SK-N-SH (cell line): Measurements from ENCODE around the gene GADD45B. TPM values are rescaled to one million over a fixed set of nuclear protein-coding genes. Genes with fewer than 3 reads are reported as not detected.

Source experiments
- CTCF ChIA-PET: fragments of 300-600, 350-600 bp; formaldehyde crosslinking; extraction: SDS; loops from one replicate; lab custom pipeline; 2021; lab: Yijun Ruan, JAX
- POLR2A ChIA-PET: fragments of 350-600 bp; sonication (Branson Sonifier 250); formaldehyde crosslinking; extraction: SDS; loops from one replicate; lab custom pipeline; 2020; ENCODE audit warnings: antibody characterized with exemption, inconsistent platforms; lab: Yijun Ruan, JAX
- DNase-seq: peaks from one replicate; pipeline ENCODE4 v3.0.0; 2012
- H2AFZ ChIP-seq: fragments of 200-600 bp; sonication (generic); 2 replicates; pipeline ENCODE4 v1.8.1; 2016; ENCODE audit warnings: antibody characterized with exemption, mild to moderate bottlenecking, low read depth
- H3F3A ChIP-seq: fragments of 200-600 bp; sonication (generic); replicated peaks from 2 replicates; pipeline ENCODE3; 2016; ENCODE audit warnings: antibody characterized with exemption, mild to moderate bottlenecking; ENCODE audit not compliant: insufficient read depth
- H3K27ac ChIP-seq, 2 experiments: fragments of 200-500 bp in 1 of 2; fragments of 200-600 bp in 1 of 2; sonication (Bioruptor generic) in 1 of 2; sonication (generic), shearing (Covaris generic) in 1 of 2; 2 replicates each; pipeline versions ENCODE4 v1.5.1 to v1.6.1; 2014 to 2016; ENCODE audit warnings: low read depth in 2 of 2, inconsistent platforms in 1 of 2, low read length in 1 of 2, mild to moderate bottlenecking in 1 of 2, mixed read lengths in 1 of 2
- H3K27me3 ChIP-seq: fragments of 200-600 bp; sonication (generic), shearing (Covaris generic); 2 replicates; pipeline ENCODE4 v1.6.1; 2016; ENCODE audit warnings: mixed run types; ENCODE audit not compliant: insufficient read depth
- H3K36me3 ChIP-seq, 2 experiments: fragments of 200-500 bp in 1 of 2; fragments of 200-600 bp in 1 of 2; sonication (Bioruptor generic) in 1 of 2; sonication (generic) in 1 of 2; replicated peaks in 1 of 2; 2 replicates each; pipeline versions ENCODE3 to v1.5.1; 2014 to 2016; ENCODE audit warnings: low read length in 1 of 2, mild to moderate bottlenecking in 1 of 2; ENCODE audit not compliant: insufficient read depth in 2 of 2, control insufficient read depth in 1 of 2
- H3K4me1 ChIP-seq, 2 experiments: fragments of 200-500 bp in 1 of 2; fragments of 200-600 bp in 1 of 2; sonication (Bioruptor generic) in 1 of 2; sonication (generic), shearing (Covaris generic) in 1 of 2; 2 replicates each; pipeline versions ENCODE4 v1.5.1 to v1.6.1; 2014 to 2016; ENCODE audit warnings: low read depth in 1 of 2, low read length in 1 of 2, mixed run types in 1 of 2; ENCODE audit not compliant: insufficient read depth in 2 of 2, control insufficient read depth in 1 of 2
- H3K4me2 ChIP-seq: fragments of 200-600 bp; sonication (generic), shearing (Covaris generic); 2 replicates; pipeline ENCODE4 v1.6.1; 2017; ENCODE audit warnings: mixed run types
- H3K4me3 ChIP-seq, 2 experiments: fragments of 200-500 bp in 1 of 2; fragments of 200-600 bp in 1 of 2; sonication (Bioruptor generic) in 1 of 2; sonication (generic), shearing (Covaris generic) in 1 of 2; 2 replicates each; pipeline versions ENCODE4 v1.5.1 to v1.8.1; 2014 to 2016; ENCODE audit warnings: low read depth in 2 of 2, inconsistent platforms in 1 of 2, low read length in 1 of 2, mild to moderate bottlenecking in 1 of 2, mixed read lengths in 1 of 2, moderate library complexity in 1 of 2
- H3K79me2 ChIP-seq: fragments of 200-600 bp; sonication (generic); 2 replicates; pipeline ENCODE4 v1.8.1; 2017; ENCODE audit warnings: mild to moderate bottlenecking; ENCODE audit not compliant: insufficient read depth
- H3K9ac ChIP-seq: fragments of 200-600 bp; sonication (generic); 2 replicates; pipeline ENCODE4 v1.6.1; 2017; ENCODE audit warnings: mixed run types
- H3K9me2 ChIP-seq: fragments of 200-600 bp; sonication (generic); 2 replicates; pipeline ENCODE4 v1.6.1; 2017; ENCODE audit warnings: mixed run types
- H3K9me3 ChIP-seq: fragments of 200-600 bp; sonication (generic); 2 replicates; pipeline ENCODE4 v1.6.1; 2017; ENCODE audit warnings: mixed run types, mild to moderate bottlenecking, moderate library complexity
- H4K20me1 ChIP-seq: fragments of 200-600 bp; sonication (generic); 2 replicates; pipeline ENCODE4 v1.6.1; 2017; ENCODE audit warnings: mild to moderate bottlenecking, mixed run types; ENCODE audit not compliant: insufficient read depth
- EP300 ChIP-seq, 2 experiments: IDR thresholded peaks; 2 replicates each; pipeline versions ENCODE4 v1.4.0 to v1.6.1; 2012; ENCODE audit warnings: borderline replicate concordance in 1 of 2, low read depth in 1 of 2, low read length in 1 of 2
- EZH2phosphoT487 ChIP-seq: fragments of 200-600 bp; sonication (generic); IDR thresholded peaks from 2 replicates; pipeline ENCODE4 v1.6.1; 2017; ENCODE audit warnings: low read depth, mixed run types, mild to moderate bottlenecking, antibody characterized with exemption, moderate library complexity, borderline replicate concordance
- FOSL2 ChIP-seq: IDR thresholded peaks from 2 replicates; pipeline ENCODE4 v1.4.0; 2012; ENCODE audit warnings: low read depth, mild to moderate bottlenecking, moderate library complexity, borderline replicate concordance
- FOXM1 ChIP-seq: IDR thresholded peaks from 2 replicates; pipeline ENCODE4 v1.4.0; 2012; ENCODE audit warnings: low read depth, mild to moderate bottlenecking
- JUND ChIP-seq: IDR thresholded peaks from 2 replicates; pipeline ENCODE4 v1.4.0; 2012
- NRF1 ChIP-seq: IDR thresholded peaks from 2 replicates; pipeline ENCODE4 v1.6.1; 2012; ENCODE audit warnings: low read depth, mild to moderate bottlenecking, low read length
- POLR2AphosphoS5 ChIP-seq: IDR thresholded peaks from 2 replicates; pipeline ENCODE4 v1.6.1; 2012; ENCODE audit warnings: low read depth, low read length
- RAD21 ChIP-seq: IDR thresholded peaks from 2 replicates; pipeline ENCODE4 v1.6.1; 2012; ENCODE audit warnings: mild to moderate bottlenecking, low read length
- RCOR1 ChIP-seq: fragments of 150-350 bp; IDR thresholded peaks from 2 replicates; pipeline ENCODE4 v1.6.1; 2017; ENCODE audit warnings: antibody characterized with exemption, low read length
- RXRA ChIP-seq: IDR thresholded peaks from 2 replicates; pipeline ENCODE4 v1.4.0; 2012; ENCODE audit warnings: low read depth, mild to moderate bottlenecking, borderline replicate concordance
- SIN3A ChIP-seq: IDR thresholded peaks from 2 replicates; pipeline ENCODE4 v1.6.1; 2012; ENCODE audit warnings: low read depth, mild to moderate bottlenecking, low read length, moderate library complexity, borderline replicate concordance
- WGBS: methylation state at CpG from one replicate; pipeline ENCODE4 v1.1.6; 2017; ENCODE audit warnings: low lambda C conversion rate; 5-methylcytosine and 5-hydroxymethylcytosine counted together
- polyA plus RNA-seq, 3 experiments: library from polyadenylated mRNA; depleted of rRNA; stranded (reverse); fragments of >200 nt; gene quantifications; 2 replicates each; pipeline ENCODE4 v1.2.3, GENCODE V29; 2012
- TF ChIP-seq, protein P1 (sequence below): IDR thresholded peaks from 2 replicates; pipeline ENCODE4 v1.6.1; 2012; ENCODE audit warnings: mild to moderate bottlenecking, low read depth, low read length, moderate library complexity
- TF ChIP-seq, protein P2 (sequence below): IDR thresholded peaks from 2 replicates; pipeline ENCODE4 v1.4.0; 2012; ENCODE audit warnings: low read depth
- TF ChIP-seq, protein P3 (sequence below): IDR thresholded peaks from 2 replicates; pipeline ENCODE4; 2012
- TF ChIP-seq, protein P4 (sequence below): fragments of 150-350 bp; IDR thresholded peaks from 2 replicates; pipeline ENCODE4 v1.6.1; 2016; ENCODE audit warnings: mild to moderate bottlenecking, low read depth, low read length
- TF ChIP-seq, protein P5 (sequence below): fragments of 150-350 bp; IDR thresholded peaks from 2 replicates; pipeline ENCODE4 v1.6.1; 2017; ENCODE audit warnings: antibody characterized with exemption, low read length, low read depth, borderline replicate concordance
- TF ChIP-seq, protein P6 (sequence below): fragments of 200-600 bp; sonication (generic); IDR thresholded peaks from 2 replicates; pipeline ENCODE4 v1.6.1; 2017; ENCODE audit warnings: antibody characterized with exemption, mild to moderate bottlenecking, moderate library complexity
- TF ChIP-seq, protein P7 (sequence below): IDR thresholded peaks from 2 replicates; pipeline ENCODE4 v1.4.0; 2012; ENCODE audit warnings: low read depth, borderline replicate concordance

The GADD45B gene
- polyA plus RNA-seq, 1 of the 3 experiments (the other 2 are of a cell fraction): 67.6 TPM

DNA sequence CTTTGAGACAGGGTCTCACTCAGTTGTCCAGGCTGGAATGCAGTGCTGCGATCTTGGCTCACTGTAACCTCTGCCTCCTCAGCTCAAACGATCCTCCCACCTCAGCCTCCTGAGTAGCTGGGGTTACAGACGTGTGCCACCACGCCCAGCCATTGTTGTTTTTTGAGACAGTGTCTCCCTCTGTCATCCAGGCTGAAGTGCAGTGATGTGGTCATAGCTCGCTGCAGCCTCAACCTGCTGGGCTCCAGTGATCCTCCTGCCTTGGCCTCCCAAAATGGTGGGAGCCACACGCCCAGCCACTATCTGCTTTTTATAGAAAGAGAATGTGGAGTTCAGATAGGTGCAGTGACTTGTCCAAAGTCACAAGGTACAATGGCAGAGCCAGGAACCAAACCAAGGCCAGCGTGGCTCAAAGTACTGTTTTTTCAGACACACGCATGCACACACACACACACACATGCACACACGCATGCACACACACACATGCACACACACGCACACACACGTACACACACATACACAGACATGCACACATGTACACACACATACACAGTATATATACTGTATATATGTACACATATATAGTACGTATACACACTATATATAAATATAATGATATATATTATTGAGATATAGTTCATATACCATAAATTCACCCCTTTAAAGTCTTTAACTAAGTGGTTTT is 6.6 kb downstream of the GADD45B start:
- CTCF ChIA-PET: no interaction called here
- WGBS: 45% methylated on average over 12 of the region's 12 CpGs
- H3K9me3 ChIP-seq: peaks cover 5% of the 10 kb centered on the region; the same call in 1 of the 2 replicates

More for the DNA sequence above, 6.6 kb downstream of the GADD45B start:
- Histone ChIP-seq H3K9ac (no peak overlapping the region), H3F3A (peaks cover 32% of the 10 kb centered on the region), H3K4me3 (no peak overlapping the region), H3K27ac (no peak overlapping the region), H3K9me2 (no peaks in the 10 kb centered on the region), H4K20me1 (peaks cover 16% of the 10 kb centered on the region), H3K4me1 (peaks cover 6% of the 10 kb centered on the region in 2 experiments; a peak in 1 of 4 replicates), H3K79me2 (peaks cover 19% of the 10 kb centered on the region), H3K4me2 (no peak overlapping the region), H3K27me3 (no peaks in the 10 kb centered on the region), H3K36me3 (no peaks in the 10 kb centered on the region), H2AFZ (no peak overlapping the region)
- no peak for TF ChIP-seq EZH2phosphoT487
- TF ChIP-seq RCOR1: no peak
- TF ChIP-seq FOSL2: no peak
- TF ChIP-seq RAD21: no peak
- TF ChIP-seq FOXM1: no peak
- no peak for TF ChIP-seq EP300 (IDR thresholded peaks at IDR 0.05; ENCODE audit: borderline replicate concordance in 1 of 2, low read depth in 1 of 2, low read length in 1 of 2)
- TF ChIP-seq, protein P1, sequence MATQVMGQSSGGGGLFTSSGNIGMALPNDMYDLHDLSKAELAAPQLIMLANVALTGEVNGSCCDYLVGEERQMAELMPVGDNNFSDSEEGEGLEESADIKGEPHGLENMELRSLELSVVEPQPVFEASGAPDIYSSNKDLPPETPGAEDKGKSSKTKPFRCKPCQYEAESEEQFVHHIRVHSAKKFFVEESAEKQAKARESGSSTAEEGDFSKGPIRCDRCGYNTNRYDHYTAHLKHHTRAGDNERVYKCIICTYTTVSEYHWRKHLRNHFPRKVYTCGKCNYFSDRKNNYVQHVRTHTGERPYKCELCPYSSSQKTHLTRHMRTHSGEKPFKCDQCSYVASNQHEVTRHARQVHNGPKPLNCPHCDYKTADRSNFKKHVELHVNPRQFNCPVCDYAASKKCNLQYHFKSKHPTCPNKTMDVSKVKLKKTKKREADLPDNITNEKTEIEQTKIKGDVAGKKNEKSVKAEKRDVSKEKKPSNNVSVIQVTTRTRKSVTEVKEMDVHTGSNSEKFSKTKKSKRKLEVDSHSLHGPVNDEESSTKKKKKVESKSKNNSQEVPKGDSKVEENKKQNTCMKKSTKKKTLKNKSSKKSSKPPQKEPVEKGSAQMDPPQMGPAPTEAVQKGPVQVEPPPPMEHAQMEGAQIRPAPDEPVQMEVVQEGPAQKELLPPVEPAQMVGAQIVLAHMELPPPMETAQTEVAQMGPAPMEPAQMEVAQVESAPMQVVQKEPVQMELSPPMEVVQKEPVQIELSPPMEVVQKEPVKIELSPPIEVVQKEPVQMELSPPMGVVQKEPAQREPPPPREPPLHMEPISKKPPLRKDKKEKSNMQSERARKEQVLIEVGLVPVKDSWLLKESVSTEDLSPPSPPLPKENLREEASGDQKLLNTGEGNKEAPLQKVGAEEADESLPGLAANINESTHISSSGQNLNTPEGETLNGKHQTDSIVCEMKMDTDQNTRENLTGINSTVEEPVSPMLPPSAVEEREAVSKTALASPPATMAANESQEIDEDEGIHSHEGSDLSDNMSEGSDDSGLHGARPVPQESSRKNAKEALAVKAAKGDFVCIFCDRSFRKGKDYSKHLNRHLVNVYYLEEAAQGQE: no peak
- TF ChIP-seq, protein P2, sequence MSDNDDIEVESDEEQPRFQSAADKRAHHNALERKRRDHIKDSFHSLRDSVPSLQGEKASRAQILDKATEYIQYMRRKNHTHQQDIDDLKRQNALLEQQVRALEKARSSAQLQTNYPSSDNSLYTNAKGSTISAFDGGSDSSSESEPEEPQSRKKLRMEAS: no peak
- TF ChIP-seq, protein P3, sequence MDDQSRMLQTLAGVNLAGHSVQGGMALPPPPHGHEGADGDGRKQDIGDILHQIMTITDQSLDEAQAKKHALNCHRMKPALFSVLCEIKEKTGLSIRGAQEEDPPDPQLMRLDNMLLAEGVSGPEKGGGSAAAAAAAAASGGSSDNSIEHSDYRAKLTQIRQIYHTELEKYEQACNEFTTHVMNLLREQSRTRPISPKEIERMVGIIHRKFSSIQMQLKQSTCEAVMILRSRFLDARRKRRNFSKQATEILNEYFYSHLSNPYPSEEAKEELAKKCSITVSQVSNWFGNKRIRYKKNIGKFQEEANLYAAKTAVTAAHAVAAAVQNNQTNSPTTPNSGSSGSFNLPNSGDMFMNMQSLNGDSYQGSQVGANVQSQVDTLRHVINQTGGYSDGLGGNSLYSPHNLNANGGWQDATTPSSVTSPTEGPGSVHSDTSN: no peak
- TF ChIP-seq RXRA: no peak
- no peak for TF ChIP-seq POLR2AphosphoS5
- no peak for TF ChIP-seq SIN3A
- TF ChIP-seq, protein P4, sequence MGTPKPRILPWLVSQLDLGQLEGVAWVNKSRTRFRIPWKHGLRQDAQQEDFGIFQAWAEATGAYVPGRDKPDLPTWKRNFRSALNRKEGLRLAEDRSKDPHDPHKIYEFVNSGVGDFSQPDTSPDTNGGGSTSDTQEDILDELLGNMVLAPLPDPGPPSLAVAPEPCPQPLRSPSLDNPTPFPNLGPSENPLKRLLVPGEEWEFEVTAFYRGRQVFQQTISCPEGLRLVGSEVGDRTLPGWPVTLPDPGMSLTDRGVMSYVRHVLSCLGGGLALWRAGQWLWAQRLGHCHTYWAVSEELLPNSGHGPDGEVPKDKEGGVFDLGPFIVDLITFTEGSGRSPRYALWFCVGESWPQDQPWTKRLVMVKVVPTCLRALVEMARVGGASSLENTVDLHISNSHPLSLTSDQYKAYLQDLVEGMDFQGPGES: no peak
- TF ChIP-seq, protein P5, sequence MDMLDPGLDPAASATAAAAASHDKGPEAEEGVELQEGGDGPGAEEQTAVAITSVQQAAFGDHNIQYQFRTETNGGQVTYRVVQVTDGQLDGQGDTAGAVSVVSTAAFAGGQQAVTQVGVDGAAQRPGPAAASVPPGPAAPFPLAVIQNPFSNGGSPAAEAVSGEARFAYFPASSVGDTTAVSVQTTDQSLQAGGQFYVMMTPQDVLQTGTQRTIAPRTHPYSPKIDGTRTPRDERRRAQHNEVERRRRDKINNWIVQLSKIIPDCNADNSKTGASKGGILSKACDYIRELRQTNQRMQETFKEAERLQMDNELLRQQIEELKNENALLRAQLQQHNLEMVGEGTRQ: no peak
- TF ChIP-seq, protein P6, sequence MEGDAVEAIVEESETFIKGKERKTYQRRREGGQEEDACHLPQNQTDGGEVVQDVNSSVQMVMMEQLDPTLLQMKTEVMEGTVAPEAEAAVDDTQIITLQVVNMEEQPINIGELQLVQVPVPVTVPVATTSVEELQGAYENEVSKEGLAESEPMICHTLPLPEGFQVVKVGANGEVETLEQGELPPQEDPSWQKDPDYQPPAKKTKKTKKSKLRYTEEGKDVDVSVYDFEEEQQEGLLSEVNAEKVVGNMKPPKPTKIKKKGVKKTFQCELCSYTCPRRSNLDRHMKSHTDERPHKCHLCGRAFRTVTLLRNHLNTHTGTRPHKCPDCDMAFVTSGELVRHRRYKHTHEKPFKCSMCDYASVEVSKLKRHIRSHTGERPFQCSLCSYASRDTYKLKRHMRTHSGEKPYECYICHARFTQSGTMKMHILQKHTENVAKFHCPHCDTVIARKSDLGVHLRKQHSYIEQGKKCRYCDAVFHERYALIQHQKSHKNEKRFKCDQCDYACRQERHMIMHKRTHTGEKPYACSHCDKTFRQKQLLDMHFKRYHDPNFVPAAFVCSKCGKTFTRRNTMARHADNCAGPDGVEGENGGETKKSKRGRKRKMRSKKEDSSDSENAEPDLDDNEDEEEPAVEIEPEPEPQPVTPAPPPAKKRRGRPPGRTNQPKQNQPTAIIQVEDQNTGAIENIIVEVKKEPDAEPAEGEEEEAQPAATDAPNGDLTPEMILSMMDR: no peak
- no peak for TF ChIP-seq NRF1
- TF ChIP-seq, protein P7, sequence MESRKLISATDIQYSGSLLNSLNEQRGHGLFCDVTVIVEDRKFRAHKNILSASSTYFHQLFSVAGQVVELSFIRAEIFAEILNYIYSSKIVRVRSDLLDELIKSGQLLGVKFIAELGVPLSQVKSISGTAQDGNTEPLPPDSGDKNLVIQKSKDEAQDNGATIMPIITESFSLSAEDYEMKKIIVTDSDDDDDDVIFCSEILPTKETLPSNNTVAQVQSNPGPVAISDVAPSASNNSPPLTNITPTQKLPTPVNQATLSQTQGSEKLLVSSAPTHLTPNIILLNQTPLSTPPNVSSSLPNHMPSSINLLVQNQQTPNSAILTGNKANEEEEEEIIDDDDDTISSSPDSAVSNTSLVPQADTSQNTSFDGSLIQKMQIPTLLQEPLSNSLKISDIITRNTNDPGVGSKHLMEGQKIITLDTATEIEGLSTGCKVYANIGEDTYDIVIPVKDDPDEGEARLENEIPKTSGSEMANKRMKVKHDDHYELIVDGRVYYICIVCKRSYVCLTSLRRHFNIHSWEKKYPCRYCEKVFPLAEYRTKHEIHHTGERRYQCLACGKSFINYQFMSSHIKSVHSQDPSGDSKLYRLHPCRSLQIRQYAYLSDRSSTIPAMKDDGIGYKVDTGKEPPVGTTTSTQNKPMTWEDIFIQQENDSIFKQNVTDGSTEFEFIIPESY: no peak
- TF ChIP-seq JUND: no peak
- DNase-seq: no peak
- POLR2A ChIA-PET: no interaction called here
